Non-pigmented ciliary epithelial cell (primary cell): Measurements from ENCODE around the gene ZNF212.

Source experiments
- DNase-seq: peaks from one replicate; pipeline ENCODE4 v3.0.0-alpha.2; 2010; ENCODE audit warnings: low read depth

ZNF212 gene

DNA sequence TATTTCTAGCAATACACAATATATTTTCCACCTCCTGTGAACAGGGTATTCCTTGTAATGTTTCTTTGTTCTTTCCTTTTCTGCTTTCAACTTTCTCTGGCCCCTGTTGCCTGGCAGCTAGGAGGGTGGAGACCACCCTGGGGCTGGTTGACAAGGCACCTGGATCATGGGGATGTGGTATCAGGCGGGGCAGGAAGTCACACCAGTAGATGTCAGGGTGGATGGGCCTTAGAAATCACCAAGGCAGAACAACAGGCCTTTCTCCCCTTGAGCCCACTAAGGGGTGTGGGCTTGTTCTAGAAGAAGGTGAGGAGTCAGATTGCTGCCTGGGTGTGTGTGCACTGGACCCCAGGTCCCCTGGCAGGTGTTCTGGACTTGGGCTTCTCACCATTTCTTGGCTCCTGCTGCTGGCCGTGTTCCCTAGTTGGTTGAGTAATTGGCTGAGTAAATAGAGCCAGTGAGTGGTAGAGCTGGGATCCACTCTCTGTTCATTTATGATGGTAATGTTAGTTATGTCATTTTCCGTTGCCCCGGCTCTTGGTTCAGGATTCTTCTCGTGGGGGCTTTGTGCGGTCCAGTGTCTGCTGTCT, 47.5 kb downstream of the ZNF212 start:
- DNase-seq: no peak

DNA sequence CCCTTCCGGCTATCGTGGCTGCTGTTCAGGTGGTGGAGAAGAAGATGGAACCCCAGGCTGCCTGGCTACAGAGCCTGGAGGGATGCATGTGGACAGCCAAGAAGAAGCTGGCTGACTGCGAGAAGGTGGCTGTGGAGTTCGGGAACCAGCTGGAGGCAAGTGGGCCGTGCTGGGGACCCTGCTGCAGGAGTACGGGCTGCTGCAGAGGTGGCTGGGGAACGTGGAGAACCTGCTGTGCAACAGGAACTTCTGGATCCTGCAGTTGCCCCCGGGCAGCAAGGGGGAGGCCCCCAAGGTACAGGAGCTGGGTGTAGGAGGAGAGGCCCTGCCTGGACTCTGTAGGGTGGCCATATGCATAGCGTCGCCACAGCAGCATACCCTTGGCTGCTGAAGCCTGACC, 48.2 kb downstream of the ZNF212 start:
- no peak for DNase-seq

DNA sequence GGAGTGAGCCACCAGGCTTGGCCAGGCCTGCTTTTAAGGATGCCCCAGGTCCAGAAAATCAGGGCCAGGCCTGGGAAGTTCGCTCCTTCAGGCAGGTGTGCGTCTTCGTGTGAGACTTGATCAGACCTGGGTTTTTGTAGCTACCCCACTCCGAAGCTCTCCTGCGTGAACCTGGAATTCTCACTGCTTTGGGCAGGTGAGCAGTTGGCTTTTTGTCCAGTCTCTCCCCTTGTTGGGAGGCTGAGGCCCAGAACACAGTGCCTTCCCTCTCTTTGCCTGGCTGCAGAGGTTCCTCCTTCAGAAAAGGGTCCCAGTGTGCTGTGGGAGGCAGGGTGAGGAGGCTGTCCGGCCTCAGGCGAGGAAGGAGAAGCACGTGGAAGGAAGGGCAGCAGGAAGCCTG, 49.8 kb downstream of the ZNF212 start:
- DNase-seq: no peak

DNA sequence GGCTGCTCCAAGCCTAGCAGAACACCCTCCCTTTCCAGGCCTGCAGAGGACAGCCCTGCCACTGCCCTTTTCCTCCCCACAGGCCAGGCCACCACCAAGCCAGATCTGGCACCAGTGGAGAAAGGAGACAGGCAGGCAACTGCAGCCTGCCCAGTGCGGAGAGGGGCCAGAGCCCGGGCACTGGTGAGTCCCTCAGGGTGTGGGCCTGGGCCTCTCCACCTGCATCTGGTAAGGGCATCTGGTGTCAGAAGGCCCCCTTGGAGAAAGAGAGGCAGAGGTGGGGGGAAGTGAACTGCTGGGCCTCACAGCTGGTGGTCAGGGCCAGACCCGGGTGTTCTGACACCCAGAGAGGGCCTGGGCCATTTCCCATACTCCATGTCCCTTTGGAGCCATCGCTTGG, 50.4 kb downstream of the ZNF212 start:
- no peak for DNase-seq

DNA sequence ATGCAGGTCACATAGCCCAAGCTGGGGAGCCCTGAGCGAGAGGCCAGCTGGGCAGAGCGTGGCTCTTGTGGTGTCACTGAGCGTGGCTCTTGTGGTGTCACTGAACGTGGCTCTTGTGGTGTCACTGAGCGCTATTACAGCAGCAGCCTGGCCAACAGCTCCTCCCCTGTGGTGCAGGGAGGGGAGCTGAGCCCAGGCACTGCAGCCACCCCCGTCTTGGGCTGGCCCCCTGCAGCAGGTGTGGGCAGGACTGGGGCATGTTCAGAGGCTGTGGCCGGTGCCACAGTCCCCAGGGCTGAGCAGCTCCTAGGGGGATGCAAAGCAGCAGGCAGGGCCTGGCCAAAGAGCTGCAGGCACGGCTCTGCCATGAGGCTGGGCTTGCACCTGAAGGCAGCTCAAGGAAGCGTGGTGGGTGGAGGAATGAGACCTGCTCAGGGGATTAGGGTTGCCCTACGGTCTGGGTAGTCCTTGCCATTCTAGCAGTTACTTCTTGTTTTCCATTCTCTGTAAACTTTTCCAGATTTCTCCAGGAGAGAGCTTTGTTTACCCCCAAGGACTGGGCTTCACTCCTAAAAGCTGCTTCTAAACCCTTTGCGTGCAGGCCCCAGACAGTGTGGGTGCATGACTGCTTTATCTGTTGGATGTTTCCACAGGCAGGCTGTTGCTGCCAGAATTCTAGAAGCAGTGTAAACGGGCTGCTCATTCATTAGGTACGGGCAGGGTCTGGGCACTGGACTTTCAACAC, 51.8 kb downstream of the ZNF212 start:
- no peak for DNase-seq

DNA sequence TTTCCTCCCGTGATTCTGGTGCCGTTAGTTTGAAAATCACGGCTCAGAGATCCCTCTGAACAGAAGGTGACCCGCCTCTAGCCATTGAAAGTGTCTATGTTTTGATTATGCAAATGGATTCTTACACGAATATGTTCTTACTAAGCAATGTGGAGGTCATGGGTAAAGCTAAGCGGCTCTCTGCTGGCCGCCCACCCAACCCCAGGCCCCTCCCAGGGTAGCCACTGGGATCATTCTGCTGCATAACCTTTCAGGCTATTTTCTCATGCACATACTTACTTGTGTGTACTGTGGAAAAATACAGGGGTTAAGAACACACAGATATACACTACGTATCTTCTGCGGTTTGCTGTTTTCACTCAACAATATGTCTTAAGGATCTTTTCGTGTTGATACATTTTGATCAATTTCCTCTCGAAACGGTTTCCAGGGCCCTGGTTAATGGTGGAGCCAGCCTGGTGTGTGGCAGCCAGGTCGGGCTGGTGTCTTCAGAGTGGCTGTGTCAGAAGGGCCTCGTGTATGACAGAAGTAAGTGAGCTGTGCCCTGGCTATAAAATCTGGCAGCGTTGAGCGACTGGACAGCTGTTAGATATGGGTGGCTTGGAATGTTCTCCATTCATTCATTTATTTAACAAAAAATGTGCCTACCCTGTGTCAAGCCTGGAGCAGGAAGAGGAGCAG, 52.5 kb downstream of the ZNF212 start:
- DNase-seq: no peak

DNA sequence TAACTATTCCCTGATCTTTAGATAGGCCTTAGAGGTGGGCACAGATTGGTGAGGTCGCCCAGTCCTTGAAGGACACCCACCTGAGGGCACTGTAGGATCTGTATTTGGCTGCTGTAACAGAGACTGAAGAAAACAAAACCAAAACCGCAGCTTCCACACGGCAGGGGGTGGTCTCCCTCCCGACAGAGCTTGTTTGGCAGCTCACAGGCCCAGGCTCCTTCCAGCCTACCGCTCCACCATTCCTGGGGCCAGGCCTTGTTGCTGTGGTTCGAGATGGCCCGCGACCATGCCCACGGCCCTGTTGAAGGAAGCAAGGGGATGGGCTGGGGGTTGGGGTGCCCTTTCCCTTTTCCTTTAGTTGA, 53.0 kb downstream of the ZNF212 start:
- DNase-seq: no peak

DNA sequence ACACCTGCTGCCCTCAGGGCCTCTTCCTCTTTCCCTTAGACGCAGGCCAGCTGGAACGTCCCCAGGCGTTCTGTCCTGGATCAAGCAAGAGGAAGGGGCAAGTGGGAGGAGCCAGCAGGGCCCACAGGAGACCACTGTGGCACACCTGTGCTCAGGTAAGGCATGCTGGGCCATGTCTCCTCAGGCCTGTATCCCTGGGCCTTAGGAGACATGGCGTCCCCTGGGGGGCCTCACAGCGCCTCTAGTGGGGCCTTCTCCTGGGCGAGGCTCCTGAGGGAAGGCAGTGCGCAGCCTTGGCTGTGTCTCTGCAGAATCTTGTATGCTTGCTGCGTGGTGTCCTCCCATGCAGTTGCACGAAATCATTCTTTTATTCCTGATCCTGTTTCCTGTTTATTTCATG, 53.9 kb downstream of the ZNF212 start:
- no peak for DNase-seq

DNA sequence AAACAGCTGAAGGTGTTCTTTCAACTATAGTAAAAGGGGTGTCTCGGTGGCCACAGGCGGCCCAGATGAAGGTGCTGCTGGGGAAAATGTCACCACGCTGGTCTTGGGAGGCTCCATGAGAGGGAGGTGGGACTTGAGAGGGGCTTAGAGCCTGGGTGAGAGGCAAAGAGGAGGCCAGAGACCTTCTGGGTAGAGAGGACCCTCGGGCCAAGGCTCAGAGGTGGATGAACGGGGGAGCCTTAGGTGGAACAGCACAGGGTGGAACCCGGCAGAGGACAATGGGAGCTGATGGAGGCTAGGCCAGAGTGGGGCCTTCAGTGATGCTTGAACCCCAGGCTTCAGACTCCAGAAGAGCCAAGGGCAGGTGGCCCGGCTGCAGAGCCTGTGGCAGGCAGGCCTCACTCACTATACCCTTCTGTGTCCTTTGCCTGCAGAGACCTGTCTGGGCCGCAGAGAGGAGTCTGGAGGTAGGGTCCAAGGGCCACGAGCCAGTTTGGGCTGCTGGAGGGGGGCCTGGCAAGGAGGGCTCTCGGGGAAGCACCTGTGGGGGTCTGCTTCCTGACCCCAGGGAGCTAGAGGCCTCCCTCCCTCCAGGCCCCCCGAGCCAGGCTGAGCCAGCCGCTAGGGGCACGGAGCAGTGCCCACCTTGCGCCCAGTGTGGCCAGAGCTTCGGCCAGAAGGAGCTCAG, 54.6 kb downstream of the ZNF212 start:
- DNase-seq: no peak

DNA sequence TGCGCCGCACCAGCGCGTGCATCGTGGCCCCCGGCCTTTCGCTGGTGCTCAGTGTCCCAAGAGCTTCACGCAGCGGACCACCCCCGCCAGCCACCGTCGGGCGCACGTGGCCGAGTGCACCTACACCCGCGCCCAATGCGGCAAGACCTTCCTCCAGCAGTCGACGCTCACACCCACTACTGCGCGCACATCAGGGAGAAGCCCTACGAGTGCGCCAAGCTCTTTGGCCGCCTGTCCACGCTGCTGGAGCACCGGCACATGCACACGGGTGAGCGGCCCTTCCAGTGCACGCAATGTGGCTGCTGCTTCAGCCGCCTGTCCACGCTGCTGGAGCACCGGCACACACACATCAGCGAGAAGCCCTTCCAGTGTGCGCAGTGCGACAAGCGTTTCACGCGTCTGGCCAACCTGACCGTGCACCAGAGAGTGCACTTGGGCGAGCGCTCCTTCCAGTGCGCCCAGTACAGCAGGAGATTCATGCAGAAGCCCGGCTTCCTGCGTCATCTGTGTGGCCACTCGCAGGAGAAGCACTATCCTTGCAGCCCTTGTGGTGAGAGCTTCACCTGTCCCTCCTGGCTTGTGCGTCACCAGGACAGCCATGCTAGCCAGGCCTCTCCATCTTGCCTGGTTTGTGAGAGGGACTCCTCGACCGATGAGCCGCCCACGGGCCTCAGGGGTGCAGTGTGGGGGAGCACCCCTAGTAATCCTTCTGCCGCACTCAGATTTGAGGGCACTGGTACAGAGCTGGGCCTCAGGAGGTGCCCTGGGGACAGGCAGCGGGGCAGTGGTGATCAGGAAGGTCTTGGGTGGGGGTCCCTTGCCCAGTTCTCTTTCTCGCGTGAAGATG, 55.4 kb downstream of the ZNF212 start:
- no peak for DNase-seq

DNA sequence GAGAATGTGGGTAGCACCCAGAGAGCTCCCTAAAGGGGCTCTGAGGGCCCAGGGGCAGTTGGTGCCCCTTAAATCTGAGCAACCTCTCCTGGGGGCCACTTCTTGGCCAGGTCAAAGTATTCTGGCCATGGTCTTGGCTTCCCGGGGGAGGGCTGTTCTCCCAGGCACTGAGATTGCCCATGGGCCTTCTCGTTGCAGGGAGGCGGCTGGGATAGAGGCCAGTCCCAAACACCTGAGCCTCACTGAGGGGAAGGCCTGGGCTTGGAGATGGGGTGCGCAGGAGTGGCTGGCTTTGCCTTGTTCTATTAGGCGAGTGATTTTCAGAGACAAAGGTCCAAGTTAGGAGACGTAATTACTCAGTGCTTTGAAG, 56.0 kb downstream of the ZNF212 start:
- DNase-seq: no peak

DNA sequence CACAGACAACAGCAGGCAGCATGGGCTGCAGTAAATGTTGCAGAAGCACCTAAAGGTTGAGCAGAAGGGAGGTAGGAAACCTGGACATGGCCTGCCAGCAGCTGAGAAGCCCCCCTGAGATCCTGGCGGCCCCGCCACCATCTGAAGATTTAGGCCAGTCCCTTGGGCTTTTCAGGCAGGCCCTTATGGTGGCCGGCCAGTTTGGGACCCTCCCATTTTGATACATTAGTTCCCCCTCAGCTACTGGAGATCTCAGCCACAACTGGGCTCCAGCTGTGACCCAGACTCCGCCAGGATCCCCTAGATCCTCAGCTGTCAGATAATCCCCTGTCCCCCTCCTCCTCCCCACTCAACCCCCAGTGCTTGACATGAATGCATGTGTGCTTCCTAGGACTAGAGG, 56.9 kb downstream of the ZNF212 start:
- DNase-seq: no peak

DNA sequence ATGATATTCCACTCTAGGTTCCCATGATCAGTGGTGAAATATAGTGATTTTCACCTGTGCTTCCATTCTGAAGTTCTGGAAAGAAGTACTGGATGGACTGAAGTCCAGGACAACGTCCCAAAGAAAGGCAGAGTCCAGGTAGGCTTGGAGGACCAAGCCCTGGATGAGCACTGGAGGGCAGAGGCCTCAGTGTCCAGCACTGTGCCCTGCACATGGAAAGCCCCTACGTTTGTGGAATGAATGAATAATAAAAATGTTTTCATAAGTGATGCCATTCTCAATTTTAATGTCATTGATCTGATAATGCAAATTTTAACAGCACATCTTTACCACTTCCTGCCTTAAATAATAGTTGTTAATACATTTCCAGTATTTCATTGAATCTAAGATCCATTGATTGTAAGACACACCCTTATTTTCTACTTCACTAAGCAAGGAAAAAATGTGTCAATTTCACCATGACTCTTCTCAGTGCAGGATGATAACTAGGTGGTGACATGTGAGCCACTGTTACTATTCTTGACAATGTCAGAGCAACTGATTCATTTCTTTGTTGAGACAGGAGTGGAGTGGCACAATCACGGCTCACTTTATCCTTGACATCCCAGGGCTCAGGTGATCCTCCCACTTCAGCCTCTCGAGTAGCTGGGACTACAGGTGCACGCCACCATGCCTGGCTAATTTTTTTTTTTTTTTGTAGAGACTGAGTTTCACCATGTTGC, 57.7 kb downstream of the ZNF212 start:
- no peak for DNase-seq

DNA sequence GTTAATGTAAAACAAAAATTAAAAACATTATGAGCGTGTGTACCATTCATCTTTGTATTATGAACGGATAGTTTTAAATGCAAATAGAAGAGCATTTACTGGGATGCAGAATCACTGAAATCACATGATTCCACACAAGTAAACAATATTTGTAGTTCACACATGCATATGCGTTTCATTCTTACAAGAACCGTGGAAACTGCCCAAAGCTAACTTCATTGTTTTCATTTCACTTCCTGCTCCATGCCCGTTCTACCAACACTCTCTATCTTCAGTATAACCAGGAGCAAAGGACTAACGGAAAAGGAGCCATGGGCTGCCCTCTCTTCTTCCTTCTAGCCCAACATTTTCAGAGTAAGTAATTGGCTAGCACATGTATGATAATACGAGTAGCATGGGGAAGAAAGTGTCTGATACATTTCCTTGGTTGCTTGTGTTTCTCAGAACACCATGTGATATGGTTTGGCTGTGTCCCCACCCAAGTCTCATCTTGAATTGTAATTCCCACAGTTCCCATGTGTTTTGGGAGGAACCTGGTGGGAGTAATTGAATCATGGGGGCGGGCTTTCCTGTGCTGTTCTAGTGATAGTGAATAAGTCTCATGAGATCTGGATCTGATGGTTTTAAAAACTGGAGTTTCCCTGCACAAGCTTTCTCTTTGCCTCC, 61.3 kb downstream of the ZNF212 start:
- DNase-seq: no peak

DNA sequence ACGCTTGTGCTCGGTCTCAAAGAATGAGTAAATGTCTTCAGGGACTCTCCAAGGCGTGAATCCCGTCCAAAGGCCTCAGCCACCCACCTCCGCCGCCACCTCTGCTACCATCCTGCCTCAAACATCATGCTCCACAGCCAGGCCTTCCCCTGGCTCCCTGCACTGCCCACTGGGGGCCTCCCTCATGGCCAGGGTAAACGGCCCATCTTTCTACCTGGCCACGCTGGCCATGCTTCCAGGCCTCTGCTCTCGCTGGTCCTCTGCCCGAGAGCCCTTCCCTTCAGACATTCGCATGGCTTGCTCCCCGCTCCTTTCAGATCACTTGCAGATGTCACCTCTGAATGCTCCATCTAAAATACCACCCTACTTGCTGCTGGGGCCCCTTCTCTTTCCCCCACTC, 62.8 kb downstream of the ZNF212 start:
- no peak for DNase-seq

DNA sequence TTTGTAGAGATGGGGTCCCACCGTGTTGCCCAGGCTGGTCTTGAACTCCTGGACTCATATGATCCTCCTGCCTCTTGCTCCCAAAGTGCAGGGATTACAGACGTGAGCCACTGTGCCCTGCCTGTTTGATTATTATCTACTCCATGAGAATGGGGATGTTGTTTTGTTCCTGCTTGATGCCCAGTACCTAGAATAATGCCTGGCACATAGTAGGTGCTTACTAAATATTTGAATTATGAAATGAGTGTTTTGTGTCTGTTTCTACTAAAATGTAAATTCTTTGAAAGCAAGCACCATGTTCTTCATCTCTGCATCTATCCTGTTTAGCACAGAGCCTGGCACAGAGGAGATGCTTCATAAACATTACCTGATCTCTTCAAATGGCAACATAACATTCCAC, 63.4 kb downstream of the ZNF212 start:
- no peak for DNase-seq

DNA sequence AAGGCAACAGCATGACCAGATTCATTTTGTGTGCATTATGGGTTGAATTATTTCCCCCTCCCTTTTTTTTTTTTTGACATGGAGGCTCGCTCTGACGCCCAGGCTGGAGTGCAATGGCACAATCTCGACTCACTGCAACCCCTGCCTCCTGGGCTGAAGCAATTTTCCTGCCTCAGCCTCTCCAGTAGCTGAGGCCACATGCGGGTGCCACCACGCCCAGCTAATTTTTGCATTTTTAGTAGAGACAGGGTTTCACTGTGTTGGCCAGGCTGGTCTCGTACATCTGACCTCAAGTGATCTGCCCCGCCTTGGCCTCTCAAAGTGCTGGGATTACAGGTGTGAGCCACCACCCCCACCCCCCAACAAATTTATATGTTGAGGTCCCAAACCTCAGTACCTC, 64.6 kb downstream of the ZNF212 start:
- no peak for DNase-seq
